SK-N-SH (cell line): ENCODE results near the gene MRPL12. TPM values are rescaled to one million over a fixed set of nuclear protein-coding genes. Genes with fewer than 3 reads are reported as not detected.

ENCODE experiments used
- CTCF ChIA-PET: fragments of 300-600, 350-600 bp; formaldehyde crosslinking; extraction: SDS; loops from one replicate; lab custom pipeline; 2021; lab: Yijun Ruan, JAX
- POLR2A ChIA-PET: fragments of 350-600 bp; sonication (Branson Sonifier 250); formaldehyde crosslinking; extraction: SDS; loops from one replicate; lab custom pipeline; 2020; ENCODE audit warnings: antibody characterized with exemption, inconsistent platforms; lab: Yijun Ruan, JAX
- DNase-seq: peaks from one replicate; pipeline ENCODE4 v3.0.0; 2012
- H2AFZ ChIP-seq: fragments of 200-600 bp; sonication (generic); 2 replicates; pipeline ENCODE4 v1.8.1; 2016; ENCODE audit warnings: antibody characterized with exemption, mild to moderate bottlenecking, low read depth
- H3F3A ChIP-seq: fragments of 200-600 bp; sonication (generic); replicated peaks from 2 replicates; pipeline ENCODE3; 2016; ENCODE audit warnings: antibody characterized with exemption, mild to moderate bottlenecking; ENCODE audit not compliant: insufficient read depth
- H3K27ac ChIP-seq, 2 experiments: fragments of 200-500 bp in 1 of 2; fragments of 200-600 bp in 1 of 2; sonication (Bioruptor generic) in 1 of 2; sonication (generic), shearing (Covaris generic) in 1 of 2; 2 replicates each; pipeline versions ENCODE4 v1.5.1 to v1.6.1; 2014 to 2016; ENCODE audit warnings: low read depth in 2 of 2, inconsistent platforms in 1 of 2, low read length in 1 of 2, mild to moderate bottlenecking in 1 of 2, mixed read lengths in 1 of 2
- H3K27me3 ChIP-seq: fragments of 200-600 bp; sonication (generic), shearing (Covaris generic); 2 replicates; pipeline ENCODE4 v1.6.1; 2016; ENCODE audit warnings: mixed run types; ENCODE audit not compliant: insufficient read depth
- H3K36me3 ChIP-seq, 2 experiments: fragments of 200-500 bp in 1 of 2; fragments of 200-600 bp in 1 of 2; sonication (Bioruptor generic) in 1 of 2; sonication (generic) in 1 of 2; replicated peaks in 1 of 2; 2 replicates each; pipeline versions ENCODE3 to v1.5.1; 2014 to 2016; ENCODE audit warnings: low read length in 1 of 2, mild to moderate bottlenecking in 1 of 2; ENCODE audit not compliant: insufficient read depth in 2 of 2, control insufficient read depth in 1 of 2
- H3K4me1 ChIP-seq, 2 experiments: fragments of 200-500 bp in 1 of 2; fragments of 200-600 bp in 1 of 2; sonication (Bioruptor generic) in 1 of 2; sonication (generic), shearing (Covaris generic) in 1 of 2; 2 replicates each; pipeline versions ENCODE4 v1.5.1 to v1.6.1; 2014 to 2016; ENCODE audit warnings: low read depth in 1 of 2, low read length in 1 of 2, mixed run types in 1 of 2; ENCODE audit not compliant: insufficient read depth in 2 of 2, control insufficient read depth in 1 of 2
- H3K4me2 ChIP-seq: fragments of 200-600 bp; sonication (generic), shearing (Covaris generic); 2 replicates; pipeline ENCODE4 v1.6.1; 2017; ENCODE audit warnings: mixed run types
- H3K4me3 ChIP-seq, 2 experiments: fragments of 200-500 bp in 1 of 2; fragments of 200-600 bp in 1 of 2; sonication (Bioruptor generic) in 1 of 2; sonication (generic), shearing (Covaris generic) in 1 of 2; 2 replicates each; pipeline versions ENCODE4 v1.5.1 to v1.8.1; 2014 to 2016; ENCODE audit warnings: low read depth in 2 of 2, inconsistent platforms in 1 of 2, low read length in 1 of 2, mild to moderate bottlenecking in 1 of 2, mixed read lengths in 1 of 2, moderate library complexity in 1 of 2
- H3K79me2 ChIP-seq: fragments of 200-600 bp; sonication (generic); 2 replicates; pipeline ENCODE4 v1.8.1; 2017; ENCODE audit warnings: mild to moderate bottlenecking; ENCODE audit not compliant: insufficient read depth
- H3K9ac ChIP-seq: fragments of 200-600 bp; sonication (generic); 2 replicates; pipeline ENCODE4 v1.6.1; 2017; ENCODE audit warnings: mixed run types
- H3K9me2 ChIP-seq: fragments of 200-600 bp; sonication (generic); 2 replicates; pipeline ENCODE4 v1.6.1; 2017; ENCODE audit warnings: mixed run types
- H3K9me3 ChIP-seq: fragments of 200-600 bp; sonication (generic); 2 replicates; pipeline ENCODE4 v1.6.1; 2017; ENCODE audit warnings: mixed run types, mild to moderate bottlenecking, moderate library complexity
- H4K20me1 ChIP-seq: fragments of 200-600 bp; sonication (generic); 2 replicates; pipeline ENCODE4 v1.6.1; 2017; ENCODE audit warnings: mild to moderate bottlenecking, mixed run types; ENCODE audit not compliant: insufficient read depth
- CTCF ChIP-seq: fragments of 200-600 bp; sonication (generic); IDR thresholded peaks from 2 replicates; pipeline ENCODE4 v1.6.1; 2017; ENCODE audit warnings: antibody characterized with exemption, mild to moderate bottlenecking, moderate library complexity
- EP300 ChIP-seq, 2 experiments: IDR thresholded peaks; 2 replicates each; pipeline versions ENCODE4 v1.4.0 to v1.6.1; 2012; ENCODE audit warnings: borderline replicate concordance in 1 of 2, low read depth in 1 of 2, low read length in 1 of 2
- FOXJ3 ChIP-seq: sonication (generic); formaldehyde crosslinking; IDR thresholded peaks from 2 replicates; pipeline ENCODE4 v1.5.1; 2020; ENCODE audit warnings: mild to moderate bottlenecking, missing genetic modification reagents
- GABPA ChIP-seq: IDR thresholded peaks from 2 replicates; pipeline ENCODE4 v1.4.0; 2012; ENCODE audit warnings: low read depth, mild to moderate bottlenecking
- IRF3 ChIP-seq: fragments of 150-350 bp; IDR thresholded peaks from 2 replicates; pipeline ENCODE4 v1.6.1; 2016; ENCODE audit warnings: mild to moderate bottlenecking, low read depth, low read length
- JUND ChIP-seq: IDR thresholded peaks from 2 replicates; pipeline ENCODE4 v1.4.0; 2012
- MXI1 ChIP-seq: IDR thresholded peaks from 2 replicates; pipeline ENCODE4 v1.6.1; 2012; ENCODE audit warnings: mild to moderate bottlenecking, low read depth, low read length, improper control_type of control experiment
- NRF1 ChIP-seq: IDR thresholded peaks from 2 replicates; pipeline ENCODE4 v1.6.1; 2012; ENCODE audit warnings: low read depth, mild to moderate bottlenecking, low read length
- RAD21 ChIP-seq: IDR thresholded peaks from 2 replicates; pipeline ENCODE4 v1.6.1; 2012; ENCODE audit warnings: mild to moderate bottlenecking, low read length
- REST ChIP-seq: IDR thresholded peaks from 2 replicates; pipeline ENCODE4 v1.6.1; 2012; ENCODE audit warnings: mild to moderate bottlenecking, low read depth, low read length, moderate library complexity
- SIN3A ChIP-seq: IDR thresholded peaks from 2 replicates; pipeline ENCODE4 v1.6.1; 2012; ENCODE audit warnings: low read depth, mild to moderate bottlenecking, low read length, moderate library complexity, borderline replicate concordance
- SMC3 ChIP-seq: IDR thresholded peaks from 2 replicates; pipeline ENCODE4 v1.6.1; 2012; ENCODE audit warnings: low read depth, low read length, improper control_type of control experiment
- TAF1 ChIP-seq: IDR thresholded peaks from 2 replicates; pipeline ENCODE4 v1.6.1; 2012; ENCODE audit warnings: low read depth, mild to moderate bottlenecking, low read length, moderate library complexity, borderline replicate concordance
- TCF12 ChIP-seq: IDR thresholded peaks from 2 replicates; pipeline ENCODE4 v1.4.0; 2012
- WGBS: methylation state at CpG from one replicate; pipeline ENCODE4 v1.1.6; 2017; ENCODE audit warnings: low lambda C conversion rate; 5-methylcytosine and 5-hydroxymethylcytosine counted together
- polyA plus RNA-seq, 3 experiments: library from polyadenylated mRNA; depleted of rRNA; stranded (reverse); fragments of >200 nt; gene quantifications; 2 replicates each; pipeline ENCODE4 v1.2.3, GENCODE V29; 2012

The MRPL12 gene
- polyA plus RNA-seq, 1 of the 3 experiments (the other 2 are of a cell fraction), result 322 TPM

GRCh38 chr17:81733507-81734404 is 30.6 kb downstream of the MRPL12 start:
- TF ChIP-seq MXI1, result peak; percentile 69
- TF ChIP-seq SIN3A, result peak; percentile 81; the same call in 1 of the 2 replicates
- peak; percentile 96 for TF ChIP-seq CTCF
- 0 out of 2 replicates have a peak, but pooled peaks have one; percentile 1 for TF ChIP-seq NRF1
- no peak for TF ChIP-seq EP300 (IDR thresholded peaks at IDR 0.05; ENCODE audit: borderline replicate concordance in 1 of 2, low read depth in 1 of 2, low read length in 1 of 2)
- TF ChIP-seq TCF12, result no peak
- peak; percentile 93 for TF ChIP-seq SMC3
- peak; percentile 53; the same call in 1 of the 2 replicates for TF ChIP-seq REST
- no peak for TF ChIP-seq TAF1
- no peak for TF ChIP-seq IRF3
- no peak for TF ChIP-seq FOXJ3
- no peak for TF ChIP-seq GABPA
- TF ChIP-seq JUND, result no peak
- peak; percentile 100 for TF ChIP-seq RAD21
- TF ChIP-seq, all 33 proteins: peak for 7
- Histone ChIP-seq H4K20me1 (no peaks in the 10 kb centered on the region), H3K9me3 (no peaks in the 10 kb centered on the region), H3K9me2 (no peaks in the 10 kb centered on the region), H3K79me2 (no peaks in the 10 kb centered on the region), H3K27me3 (no peaks in the 10 kb centered on the region; the same call in 1 of the 2 replicates), H3K9ac (no peak overlapping the region), H3K27ac (no peak overlapping the region), H2AFZ (peak overlapping the region; percentile 11; the same call in 1 of the 2 replicates), H3K4me2 (no peak overlapping the region), H3K4me1 (peaks cover 0 to 5% of the 10 kb centered on the region in 2 experiments; a peak in 1 of 4 replicates), H3K4me3 (no peak overlapping the region; a peak in 1 of 4 replicates), H3K36me3 (no peaks in the 10 kb centered on the region), H3F3A (peaks cover 12% of the 10 kb centered on the region)
- DNase-seq, result peak; percentile 100
- ChIA-PET CTCF (interaction anchor here (0.6 to 4.1 kb wide), 30 partner anchors 10 to 287 kb away, joined by 3 to 60 read pairs (median 4); partner anchors contain the start of genes ALYREF, ANAPC11, ARHGDIA and PPP1R27), POLR2A (interaction anchor here (0.6 to 1.9 kb wide), 2 partner anchors 123 to 136 kb away, joined by 3 to 4 read pairs; no protein-coding TSS in a partner anchor)
- 23% methylated on average over 17 of the region's 32 CpGs for WGBS
